GM08714 (cell line): ENCODE results near the gene ROR2.
"Not testable (repeated sequence)": the region's sequence is repeated elsewhere in the genome, so short reads cannot be mapped to it uniquely, and the experiment has no call there.

ENCODE experiments used
- H3K4me3 ChIP-seq: fragments of 200-500 bp; sonication (Bioruptor generic); 2 replicates; pipeline ENCODE4 v1.5.1; 2014; ENCODE audit warnings: mild to moderate bottlenecking, low read length, inconsistent platforms
- ZNF274 ChIP-seq: IDR thresholded peaks from 2 replicates; pipeline ENCODE4 v1.6.1; 2012; ENCODE audit warnings: mild to moderate bottlenecking, low read depth, low read length

ROR2 gene

GRCh38 chr9:91949946-91950664 is at the start of gene ROR2:
Gene ROR2 (minus strand): TSS chr9:91950228.
- TF ChIP-seq ZNF274: no peak
- H3K4me3 ChIP-seq: peak within 1 kb of the TSS; percentile 21; the same call in 1 of the 2 replicates

DNA sequence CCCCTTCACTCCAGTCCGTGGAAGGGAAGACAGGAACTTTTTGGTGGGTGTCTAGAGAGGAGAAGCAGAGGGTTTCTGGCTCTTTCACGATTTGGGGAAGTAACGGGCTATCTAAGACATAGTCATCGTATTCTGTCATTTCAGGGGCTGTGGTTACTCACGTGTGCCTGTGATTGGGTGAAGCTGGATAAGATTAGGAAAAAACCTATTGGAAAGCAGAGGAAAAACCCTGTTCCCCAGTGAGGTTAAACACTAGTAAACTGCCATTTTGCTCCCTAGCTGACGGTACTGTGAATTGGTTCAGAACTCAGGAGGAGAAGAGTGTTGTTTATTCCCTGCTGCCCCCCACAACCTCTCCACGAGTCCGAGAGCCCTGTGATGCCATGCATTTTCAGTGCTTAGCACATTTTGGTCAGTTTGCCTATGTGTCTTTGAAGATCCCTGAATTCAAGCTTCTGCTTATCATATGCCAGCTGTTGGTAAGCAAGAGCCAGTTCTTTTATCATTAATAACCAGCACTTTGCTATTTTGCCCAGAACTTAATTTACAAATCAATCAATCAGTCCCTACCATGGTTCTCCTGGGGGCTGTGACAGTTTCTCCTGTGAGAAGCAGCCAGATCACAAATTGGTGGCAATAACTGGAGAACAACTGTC is 45.1 kb upstream of the ROR2 start:
- H3K4me3 ChIP-seq: no peak overlapping the region
- no peak for TF ChIP-seq ZNF274

- no peak overlapping the region for H3K4me3 ChIP-seq
- TF ChIP-seq ZNF274: no peak
These were observed 44.4 kb upstream of the ROR2 start for GRCh38 chr9:91994422-91994821.

DNA sequence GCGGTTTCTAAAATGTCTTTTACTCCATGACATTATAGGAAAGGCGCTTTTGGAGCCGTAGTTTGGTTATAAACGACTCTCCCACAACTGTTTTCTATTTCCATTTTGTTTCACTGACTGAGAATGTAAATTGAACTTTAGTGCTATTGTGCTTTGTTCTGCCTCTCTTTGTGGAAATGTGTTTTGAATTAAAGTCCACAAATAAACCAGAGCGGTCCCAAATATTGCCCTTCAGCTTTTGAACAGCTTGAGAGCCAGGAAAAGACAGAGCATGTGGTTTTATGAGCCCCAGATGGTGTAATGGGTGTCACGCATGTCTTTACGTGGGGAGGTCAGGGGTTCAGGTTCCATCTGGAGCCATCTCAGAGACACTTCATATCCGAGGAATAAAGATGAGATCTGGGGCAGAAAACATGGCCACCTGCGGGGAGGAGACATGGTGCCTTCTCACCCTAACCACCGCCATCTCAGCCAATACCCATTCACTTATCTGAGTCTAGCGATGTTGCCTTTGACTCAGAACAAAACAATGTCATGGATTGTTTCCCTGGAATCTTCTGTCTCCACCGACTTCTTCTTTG is 42.5 kb upstream of the ROR2 start:
- no peak overlapping the region for H3K4me3 ChIP-seq
- no peak for TF ChIP-seq ZNF274

DNA sequence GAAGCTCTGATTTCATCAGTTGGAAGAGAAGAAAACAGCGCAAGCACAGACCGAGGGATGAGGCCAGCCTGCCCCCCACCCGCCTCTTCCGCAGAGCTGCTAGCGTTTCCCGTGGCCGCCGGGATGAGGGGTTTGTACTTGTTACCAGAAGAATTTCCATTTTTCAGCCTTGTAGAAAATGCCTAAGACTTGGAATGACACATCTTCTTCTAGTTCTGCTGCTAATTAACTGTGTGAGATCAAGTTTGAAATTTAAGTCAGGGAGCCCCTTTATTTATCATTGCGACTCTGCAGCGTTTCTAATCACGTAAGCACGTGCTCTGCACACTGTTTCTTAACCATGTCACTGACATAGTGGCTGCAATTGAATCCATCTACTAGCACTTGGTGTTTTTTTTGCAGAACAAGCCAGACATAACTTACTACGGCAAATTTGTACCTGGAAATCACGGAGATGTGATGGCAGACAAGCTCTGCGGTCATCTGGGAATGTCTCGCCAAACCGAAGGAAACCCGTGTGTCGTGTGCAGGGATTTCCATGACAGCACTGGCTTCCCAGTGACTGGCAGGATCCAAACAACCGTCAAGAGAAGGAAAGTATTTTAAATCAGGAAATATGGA is 41.8 kb upstream of the ROR2 start:
- no peak for TF ChIP-seq ZNF274
- no peak overlapping the region for H3K4me3 ChIP-seq

- no peak for TF ChIP-seq ZNF274
These were observed 36.2 kb upstream of the ROR2 start for GRCh38 chr9:91986248-91986647.

GRCh38 chr9:91985692-91986091 is 35.7 kb upstream of the ROR2 start:
- H3K4me3 ChIP-seq: no peak overlapping the region
- TF ChIP-seq ZNF274: no peak

More at GRCh38 chr9:91986248-91986647, 36.2 kb upstream of the ROR2 start:
- no peak overlapping the region for H3K4me3 ChIP-seq

GRCh38 chr9:91978740-91979414 is 28.8 kb upstream of the ROR2 start:
- no peak for TF ChIP-seq ZNF274
- no peak overlapping the region for H3K4me3 ChIP-seq

DNA sequence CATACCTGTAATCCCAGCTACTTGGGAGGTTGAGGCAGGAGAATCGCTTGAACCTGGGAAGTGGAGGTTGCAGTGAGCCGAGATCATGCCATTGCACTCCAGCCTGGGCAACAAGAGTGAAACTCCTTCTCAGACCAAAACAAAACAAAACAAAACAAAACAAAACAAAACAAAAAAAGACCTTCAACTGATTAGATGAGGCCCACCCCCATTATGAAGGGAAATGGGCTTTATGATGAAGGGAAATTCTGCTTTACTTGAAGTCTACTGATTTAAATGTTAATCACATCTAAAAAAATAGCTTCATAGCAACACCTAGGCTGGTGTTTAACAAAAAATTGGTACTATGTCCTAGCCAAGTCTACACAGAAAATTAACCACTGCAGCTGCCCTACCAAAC is 25.2 kb upstream of the ROR2 start:
- not testable (repeated sequence) for H3K4me3 ChIP-seq

DNA sequence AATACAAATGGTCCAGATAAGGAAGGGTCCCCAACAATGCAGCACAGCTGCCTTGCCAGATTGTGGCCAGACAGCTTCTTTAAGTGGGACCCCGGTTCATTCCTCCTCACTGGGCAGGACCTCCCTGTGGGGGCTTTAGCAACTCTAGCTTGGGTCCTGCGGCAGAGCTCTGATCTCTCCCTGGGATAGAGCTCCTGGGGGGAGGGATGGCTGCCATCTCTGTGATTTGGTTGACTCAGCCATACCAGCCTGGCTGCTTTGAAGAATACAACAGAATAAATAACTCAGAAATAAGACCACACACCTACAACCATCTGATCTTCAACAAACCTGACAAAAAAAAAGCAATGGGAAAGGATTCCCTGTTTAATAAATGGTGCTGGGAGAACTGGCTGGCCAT is 22.7 kb upstream of the ROR2 start:
- H3K4me3 ChIP-seq: no peak overlapping the region
- TF ChIP-seq ZNF274: no peak

DNA sequence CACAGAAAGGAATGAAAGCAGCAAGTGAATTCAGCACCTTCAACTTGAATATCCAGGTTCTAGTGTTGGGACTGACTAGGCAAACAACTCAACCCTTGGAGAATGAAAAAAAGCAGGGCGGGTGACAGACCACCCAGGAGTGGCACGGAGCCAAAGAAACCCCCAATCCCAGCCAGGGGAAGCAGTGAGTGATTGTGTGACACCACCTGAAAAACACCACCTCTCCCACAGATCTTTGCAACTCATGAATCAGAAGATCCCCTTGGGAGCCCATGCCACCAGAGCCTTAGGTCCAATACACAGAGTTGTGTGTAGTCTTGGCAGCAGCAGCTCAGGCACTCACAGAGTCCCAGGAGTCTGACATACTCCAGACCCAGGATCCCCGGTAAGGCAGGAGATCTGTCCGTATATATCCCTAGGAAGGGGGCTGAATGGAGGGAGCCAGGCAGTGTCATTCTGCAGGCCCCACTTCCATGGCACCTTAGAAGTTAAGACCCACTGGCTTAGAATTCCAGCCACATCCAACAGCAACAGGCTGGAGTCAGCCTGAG is 22.1 kb upstream of the ROR2 start:
- TF ChIP-seq ZNF274: no peak
- no peak overlapping the region for H3K4me3 ChIP-seq

DNA sequence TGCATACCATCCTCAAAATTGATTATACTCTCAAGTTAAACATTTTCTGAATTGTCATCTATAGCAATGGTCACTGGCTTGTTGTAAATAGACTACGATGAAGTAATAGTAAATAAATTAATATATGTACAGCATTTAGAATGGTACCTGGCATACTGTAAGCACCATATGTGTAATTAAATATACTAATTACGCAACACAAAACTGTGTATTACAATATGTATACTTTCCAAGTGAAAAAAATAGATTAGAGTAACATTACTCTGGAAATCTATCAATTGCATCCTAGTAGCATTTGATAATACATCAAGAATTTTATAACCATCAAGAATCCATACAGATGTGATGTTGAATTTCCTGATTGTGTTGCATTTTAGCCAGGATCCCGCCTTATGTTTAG is 17.2 kb upstream of the ROR2 start:
- no peak overlapping the region for H3K4me3 ChIP-seq
- no peak for TF ChIP-seq ZNF274

GRCh38 chr9:91966503-91966902 is 16.5 kb upstream of the ROR2 start:
- no peak overlapping the region for H3K4me3 ChIP-seq
- no peak for TF ChIP-seq ZNF274

DNA sequence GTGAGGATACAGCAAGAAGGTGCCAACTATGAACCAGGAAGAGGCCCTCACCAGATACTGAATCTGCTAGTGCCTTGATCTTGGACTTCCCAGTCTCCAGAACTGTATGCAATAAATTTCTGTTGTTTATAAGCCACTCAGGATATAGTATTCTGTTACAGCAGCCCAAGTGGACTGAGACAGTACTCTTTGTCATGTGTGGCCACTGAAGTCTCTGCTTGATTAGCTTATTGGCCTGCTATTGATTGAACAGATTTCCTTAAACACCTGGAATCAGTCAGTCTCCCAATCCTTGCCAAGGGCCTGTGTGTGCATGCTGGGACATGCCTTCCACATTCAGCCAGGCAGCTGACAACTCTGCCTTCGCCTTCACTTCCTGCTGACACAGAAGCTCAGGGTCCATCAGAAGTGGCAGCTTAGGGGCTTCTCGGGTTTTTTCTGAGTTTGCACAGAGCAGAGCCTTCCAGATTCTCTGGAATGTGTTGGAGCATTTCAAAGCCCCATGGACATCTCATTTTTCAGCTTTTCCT is 13.7 kb upstream of the ROR2 start:
- TF ChIP-seq ZNF274: no peak
- H3K4me3 ChIP-seq: no peak overlapping the region
